ENCODE data around the gene CNTFR.
A peak's percentile ranks its signal among the peaks of the same experiment; 100 is the strongest.
"Not testable (repeated sequence)": the region's sequence is repeated elsewhere in the genome, so short reads cannot be mapped to it uniquely, and the experiment has no call there.

The CNTFR gene, protein sequence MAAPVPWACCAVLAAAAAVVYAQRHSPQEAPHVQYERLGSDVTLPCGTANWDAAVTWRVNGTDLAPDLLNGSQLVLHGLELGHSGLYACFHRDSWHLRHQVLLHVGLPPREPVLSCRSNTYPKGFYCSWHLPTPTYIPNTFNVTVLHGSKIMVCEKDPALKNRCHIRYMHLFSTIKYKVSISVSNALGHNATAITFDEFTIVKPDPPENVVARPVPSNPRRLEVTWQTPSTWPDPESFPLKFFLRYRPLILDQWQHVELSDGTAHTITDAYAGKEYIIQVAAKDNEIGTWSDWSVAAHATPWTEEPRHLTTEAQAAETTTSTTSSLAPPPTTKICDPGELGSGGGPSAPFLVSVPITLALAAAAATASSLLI

GRCh38 chr9:34589636-34590380 lies at the start of gene CNTFR:
CNTFR (minus strand) TSS chr9:34589724; CDS start chr9:34568981, 20,743 bp downstream.
- DNase-seq: no peak

DNA sequence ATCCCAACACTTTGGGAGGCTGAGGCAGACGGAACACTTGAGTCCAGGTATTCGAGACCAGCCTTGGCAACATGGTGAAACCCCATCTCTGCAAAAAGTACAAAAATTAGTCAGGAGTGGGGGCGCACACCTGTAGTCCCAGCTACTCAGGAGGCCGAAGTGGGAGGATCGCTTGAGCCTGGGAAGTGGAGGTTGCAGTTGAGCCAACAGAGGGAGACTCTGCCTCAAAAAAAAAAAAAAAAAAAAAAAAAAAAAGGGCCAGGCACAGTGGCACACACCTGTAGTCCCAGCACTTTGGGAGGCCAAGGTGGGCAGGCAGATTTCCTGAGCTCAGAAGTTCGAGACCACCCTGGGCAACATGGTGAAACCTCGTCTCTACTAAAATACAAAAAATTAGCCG lies 49.8 kb upstream of the CNTFR start:
- DNase-seq: not testable (repeated sequence)

DNA sequence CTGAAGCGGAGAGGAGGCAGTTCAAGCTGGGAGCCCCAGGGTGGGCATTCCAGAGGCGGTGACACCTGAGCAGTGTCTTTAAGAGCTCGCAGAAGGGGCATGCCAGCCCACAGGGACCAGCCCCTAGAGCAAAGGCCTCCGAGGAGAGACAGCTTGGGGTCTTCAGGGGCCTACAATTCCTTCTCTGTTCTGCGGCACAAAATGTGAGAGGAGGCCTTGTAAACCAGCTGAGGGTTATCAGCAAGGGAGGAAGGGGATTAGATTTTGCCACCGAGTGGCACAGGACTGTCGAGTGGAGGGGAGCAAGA lies 48.6 kb upstream of the CNTFR start:
- DNase-seq: no peak

DNA sequence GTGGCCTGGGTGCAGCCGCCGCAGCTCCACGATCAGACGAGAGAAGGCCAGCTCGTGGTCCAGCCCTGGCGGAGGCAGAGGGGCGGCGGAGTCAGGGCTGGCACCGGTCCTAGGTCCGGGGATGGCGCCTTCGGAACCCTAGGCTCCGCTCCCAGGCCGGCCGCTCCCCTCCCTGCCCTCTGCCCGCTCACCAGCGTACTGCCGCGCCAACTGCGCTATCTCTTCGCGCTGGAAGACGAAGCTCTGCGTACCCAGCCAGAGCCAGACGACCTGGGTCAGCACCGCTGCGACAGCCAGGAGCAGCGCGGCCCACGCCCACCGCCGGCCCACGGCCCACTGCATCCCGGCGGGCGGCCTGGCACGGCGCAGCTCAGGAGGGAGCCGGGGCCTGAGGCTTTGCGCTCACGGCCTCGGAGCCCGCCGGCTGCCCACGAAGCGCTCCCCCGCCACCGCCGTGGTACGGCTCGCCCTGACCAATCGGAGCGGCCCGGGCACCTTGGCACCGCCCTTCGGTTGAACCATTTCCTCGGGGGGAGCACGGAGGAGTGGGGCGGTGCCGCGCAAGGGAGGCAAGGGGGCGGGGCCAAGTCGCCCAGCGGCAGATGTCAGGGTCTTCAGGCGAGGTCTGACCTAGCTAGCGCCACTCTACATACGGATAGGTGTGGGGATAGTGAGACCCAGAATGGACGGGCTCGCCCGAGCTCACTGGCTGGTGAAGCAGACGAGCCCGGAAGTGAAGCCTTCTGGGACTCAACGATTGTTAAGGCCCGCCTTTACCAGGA lies 48.0 kb upstream of the CNTFR start, which contains the start of gene SIGMAR1:
Gene SIGMAR1 (minus strand): TSS at position 432 of the 782 bp plus-strand sequence. CDS start 90 bp downstream, at position 342.
- DNase-seq: peak; percentile 91

GRCh38 chr9:34636791-34637355 lies 47.3 kb upstream of the CNTFR start:
- DNase-seq: no peak

DNA sequence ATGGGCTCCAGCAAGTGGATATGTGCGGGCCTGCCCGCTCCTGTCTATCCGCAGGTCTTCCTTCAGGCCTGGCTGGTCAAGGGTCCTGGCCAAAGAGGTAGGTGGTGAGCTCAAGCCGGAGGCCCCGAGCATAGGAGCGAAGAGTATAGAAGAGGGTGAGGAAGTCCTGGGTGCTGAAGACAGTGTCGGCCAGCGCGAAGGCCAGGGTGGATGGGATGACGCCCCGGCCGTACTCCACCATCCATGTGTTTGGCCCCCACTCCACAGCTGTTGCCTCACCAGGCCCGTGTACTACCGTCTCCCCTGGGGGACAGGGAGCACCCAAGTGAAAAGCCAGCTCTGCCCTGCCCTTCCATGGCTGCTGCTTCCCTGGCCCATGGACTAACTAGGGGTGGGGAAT lies 46.0 kb upstream of the CNTFR start:
- no peak for DNase-seq

GRCh38 chr9:34634551-34635248 lies 45.2 kb upstream of the CNTFR start:
- no peak for DNase-seq

- peak; percentile 68 for DNase-seq
Observed at GRCh38 chr9:34633851-34634550, 44.5 kb upstream of the CNTFR start.

- DNase-seq: no peak
Observed at GRCh38 chr9:34633166-34633565, 43.6 kb upstream of the CNTFR start.

- no peak for DNase-seq
Observed at GRCh38 chr9:34630402-34631154, 41.1 kb upstream of the CNTFR start.

- DNase-seq: no peak
Observed at GRCh38 chr9:34629491-34629808, 39.9 kb upstream of the CNTFR start.

GRCh38 chr9:34628656-34629490 lies 39.3 kb upstream of the CNTFR start, which contains the start of gene ARID3C:
ARID3C (minus strand) TSS chr9:34629066; CDS start chr9:34628014, 1,052 bp downstream.
- DNase-seq: no peak

- DNase-seq: no peak
Observed at GRCh38 chr9:34627716-34628655, 38.5 kb upstream of the CNTFR start.

- DNase-seq: no peak
Observed at GRCh38 chr9:34625186-34625486, 35.6 kb upstream of the CNTFR start.

DNA sequence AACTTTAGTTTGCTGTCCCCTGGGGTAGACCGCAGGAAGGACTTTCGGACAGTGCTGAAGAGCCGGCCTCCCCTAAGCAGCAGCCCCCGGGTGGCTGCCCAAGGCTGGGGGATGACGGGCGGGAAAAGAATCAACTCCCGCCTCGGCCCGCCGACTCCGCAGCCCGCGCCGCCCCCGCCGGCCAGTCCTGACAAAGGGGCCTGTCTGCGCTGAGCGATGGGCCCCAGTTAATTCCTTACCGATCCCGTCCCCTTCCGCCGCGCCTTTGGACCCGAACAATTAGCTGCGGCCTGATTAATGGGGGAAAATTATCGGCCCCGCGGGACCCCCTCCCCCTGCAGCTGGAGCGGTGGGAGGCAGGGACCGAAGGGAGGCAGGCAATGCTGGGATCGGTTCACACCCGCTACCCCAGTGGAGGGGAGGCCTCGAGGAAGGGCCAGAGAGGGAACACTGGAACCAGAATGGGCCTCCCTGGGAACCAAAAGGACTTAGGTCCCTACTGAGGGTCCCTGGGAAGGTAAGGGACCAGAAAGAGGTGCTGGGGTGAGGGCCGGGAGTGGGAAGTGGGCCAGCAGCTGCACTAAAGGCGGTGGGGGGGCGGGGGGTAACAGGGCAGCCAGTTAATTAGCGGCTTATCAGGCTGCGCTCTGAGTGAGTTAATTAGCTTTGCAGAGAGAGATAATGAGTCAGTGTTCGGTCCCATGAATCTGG lies 35.1 kb upstream of the CNTFR start:
- DNase-seq: no peak

DNA sequence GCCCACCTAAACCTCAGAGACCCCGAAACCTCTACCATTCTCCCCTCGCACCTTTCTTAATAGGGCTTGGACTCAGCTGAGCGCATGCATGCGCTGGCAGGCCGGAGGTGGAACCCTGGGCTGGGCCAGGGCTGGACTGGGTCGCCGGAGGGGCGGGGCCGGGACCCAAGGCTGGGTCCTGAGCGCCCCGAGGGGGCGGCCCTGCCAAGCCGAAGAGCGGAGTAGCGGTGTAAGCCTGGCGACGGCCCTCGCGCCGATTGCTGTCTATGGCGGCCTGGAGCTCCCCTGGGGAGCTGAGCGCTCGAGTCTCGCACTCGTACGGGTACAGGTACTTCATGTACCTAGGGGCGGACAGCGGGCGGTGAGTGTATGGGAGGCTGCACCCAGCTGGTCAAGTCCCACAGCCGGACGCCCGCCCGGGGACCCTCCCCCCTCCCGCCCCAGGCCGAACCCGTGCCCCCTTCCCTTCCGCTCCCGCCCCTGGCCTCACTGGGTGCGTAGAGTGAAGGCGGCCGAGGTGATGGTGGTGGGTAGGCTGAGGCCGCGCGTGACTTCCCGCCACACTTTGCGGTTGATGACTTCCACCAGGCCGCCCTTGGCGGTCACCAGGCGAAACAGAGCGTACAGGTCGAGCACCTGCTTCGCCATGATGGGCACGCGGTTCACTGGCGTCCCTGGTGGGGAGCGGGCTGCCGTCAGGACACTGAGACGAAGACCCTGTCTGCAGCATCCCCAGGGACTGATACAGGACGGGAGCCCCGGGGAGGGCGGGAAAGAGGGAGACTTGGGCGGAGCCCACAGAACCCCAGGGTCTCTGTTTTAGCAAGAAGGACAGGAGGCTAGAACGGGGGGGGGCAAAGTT lies 34.1 kb upstream of the CNTFR start:
- DNase-seq: no peak
